AG10803 (cell line): ENCODE measurements around the gene NOS2.

ENCODE experiments used
- DNase-seq: peaks from one replicate; pipeline ENCODE4 v3.0.0; 2010; ENCODE audit warnings: low read depth
- H3K4me3 ChIP-seq: 2 replicates; pipeline ENCODE4 v1.5.1; 2011; ENCODE audit warnings: mild to moderate bottlenecking, low read length, control low read depth
- TF ChIP-seq, protein P1 (sequence below): conservative IDR thresholded peaks from 2 replicates; pipeline ENCODE4 v1.5.1; 2011; ENCODE audit warnings: mild to moderate bottlenecking, low read length, control low read depth, inconsistent platforms

Gene NOS2

DNA sequence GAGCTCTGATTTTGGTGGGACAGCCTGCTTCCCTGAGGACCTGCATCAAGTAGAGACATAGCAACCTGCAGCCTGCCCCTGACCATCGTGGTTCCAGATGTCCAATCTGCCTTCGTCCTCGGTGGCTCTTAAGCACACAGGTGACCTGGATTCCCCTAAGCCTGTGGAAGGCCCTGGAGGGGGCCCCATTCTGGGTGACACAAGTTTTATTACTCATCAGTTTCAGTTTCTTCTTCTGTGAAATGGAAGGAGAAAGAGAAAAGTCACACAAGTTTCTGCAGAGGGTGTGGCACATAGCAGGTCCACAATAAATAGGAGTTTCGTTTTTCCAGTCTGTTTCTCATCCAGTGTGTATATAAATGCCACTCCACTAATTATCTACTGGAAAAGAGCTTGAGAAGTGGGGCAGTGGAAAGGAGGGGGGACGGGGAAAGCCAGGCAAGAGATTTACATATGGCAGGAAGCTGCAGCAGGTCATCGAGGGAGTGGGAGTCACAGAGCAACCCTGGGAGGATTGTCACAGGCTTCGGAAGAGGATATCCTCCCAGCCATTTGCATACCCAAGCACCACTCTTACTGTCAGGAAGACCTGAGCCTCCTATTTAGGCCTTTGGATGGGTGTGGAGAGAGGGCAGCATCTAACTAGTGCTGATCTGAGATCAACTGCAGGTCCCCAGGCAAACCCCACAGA lies 10.0 kb upstream of the NOS2 start:
- no peak overlapping the region for H3K4me3 ChIP-seq
- no peak for DNase-seq
- TF ChIP-seq, protein P1, sequence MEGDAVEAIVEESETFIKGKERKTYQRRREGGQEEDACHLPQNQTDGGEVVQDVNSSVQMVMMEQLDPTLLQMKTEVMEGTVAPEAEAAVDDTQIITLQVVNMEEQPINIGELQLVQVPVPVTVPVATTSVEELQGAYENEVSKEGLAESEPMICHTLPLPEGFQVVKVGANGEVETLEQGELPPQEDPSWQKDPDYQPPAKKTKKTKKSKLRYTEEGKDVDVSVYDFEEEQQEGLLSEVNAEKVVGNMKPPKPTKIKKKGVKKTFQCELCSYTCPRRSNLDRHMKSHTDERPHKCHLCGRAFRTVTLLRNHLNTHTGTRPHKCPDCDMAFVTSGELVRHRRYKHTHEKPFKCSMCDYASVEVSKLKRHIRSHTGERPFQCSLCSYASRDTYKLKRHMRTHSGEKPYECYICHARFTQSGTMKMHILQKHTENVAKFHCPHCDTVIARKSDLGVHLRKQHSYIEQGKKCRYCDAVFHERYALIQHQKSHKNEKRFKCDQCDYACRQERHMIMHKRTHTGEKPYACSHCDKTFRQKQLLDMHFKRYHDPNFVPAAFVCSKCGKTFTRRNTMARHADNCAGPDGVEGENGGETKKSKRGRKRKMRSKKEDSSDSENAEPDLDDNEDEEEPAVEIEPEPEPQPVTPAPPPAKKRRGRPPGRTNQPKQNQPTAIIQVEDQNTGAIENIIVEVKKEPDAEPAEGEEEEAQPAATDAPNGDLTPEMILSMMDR = no peak

DNA sequence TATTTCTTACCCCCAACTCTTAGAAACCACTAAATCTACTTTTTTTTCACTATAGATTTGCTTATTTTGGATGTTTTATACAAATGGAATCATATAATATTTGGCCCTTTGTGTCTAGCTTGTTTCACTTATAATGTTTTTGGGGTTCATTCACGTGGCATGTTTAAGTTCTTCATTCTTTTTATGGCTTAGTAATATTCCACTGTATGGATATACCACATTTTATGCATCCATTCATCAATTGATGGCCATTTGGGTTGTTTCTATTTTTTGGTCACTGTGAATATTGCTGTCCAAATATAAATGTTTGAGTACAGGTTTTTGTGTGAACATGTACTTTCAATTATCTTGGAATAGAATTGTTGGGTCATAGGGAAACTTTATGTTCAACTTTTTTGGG lies 9.2 kb upstream of the NOS2 start:
- no peak for DNase-seq
- TF ChIP-seq, protein P1 = no peak
- H3K4me3 ChIP-seq = no peak overlapping the region

DNA sequence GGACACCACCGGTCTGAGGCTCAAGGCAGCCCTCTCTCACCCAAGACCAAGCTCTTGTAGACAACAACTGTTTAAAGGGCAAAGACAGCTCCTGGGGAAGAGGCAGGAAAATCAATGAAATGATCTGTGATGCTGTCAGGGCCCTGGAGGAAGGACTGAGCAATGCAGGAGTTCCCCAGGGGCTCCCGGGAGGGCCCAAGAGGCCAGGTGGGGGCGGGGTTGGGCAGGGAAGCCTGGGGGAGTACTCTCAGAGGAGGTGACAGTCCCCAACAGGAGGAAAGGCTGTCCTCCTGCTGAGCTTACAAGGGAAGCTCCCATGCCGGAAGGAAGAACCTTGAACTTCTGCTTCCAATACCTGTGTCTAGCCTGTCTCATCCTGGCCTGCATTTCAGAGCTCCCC lies 8.3 kb upstream of the NOS2 start:
- TF ChIP-seq, protein P1 = no peak
- no peak overlapping the region for H3K4me3 ChIP-seq
- no peak for DNase-seq

DNA sequence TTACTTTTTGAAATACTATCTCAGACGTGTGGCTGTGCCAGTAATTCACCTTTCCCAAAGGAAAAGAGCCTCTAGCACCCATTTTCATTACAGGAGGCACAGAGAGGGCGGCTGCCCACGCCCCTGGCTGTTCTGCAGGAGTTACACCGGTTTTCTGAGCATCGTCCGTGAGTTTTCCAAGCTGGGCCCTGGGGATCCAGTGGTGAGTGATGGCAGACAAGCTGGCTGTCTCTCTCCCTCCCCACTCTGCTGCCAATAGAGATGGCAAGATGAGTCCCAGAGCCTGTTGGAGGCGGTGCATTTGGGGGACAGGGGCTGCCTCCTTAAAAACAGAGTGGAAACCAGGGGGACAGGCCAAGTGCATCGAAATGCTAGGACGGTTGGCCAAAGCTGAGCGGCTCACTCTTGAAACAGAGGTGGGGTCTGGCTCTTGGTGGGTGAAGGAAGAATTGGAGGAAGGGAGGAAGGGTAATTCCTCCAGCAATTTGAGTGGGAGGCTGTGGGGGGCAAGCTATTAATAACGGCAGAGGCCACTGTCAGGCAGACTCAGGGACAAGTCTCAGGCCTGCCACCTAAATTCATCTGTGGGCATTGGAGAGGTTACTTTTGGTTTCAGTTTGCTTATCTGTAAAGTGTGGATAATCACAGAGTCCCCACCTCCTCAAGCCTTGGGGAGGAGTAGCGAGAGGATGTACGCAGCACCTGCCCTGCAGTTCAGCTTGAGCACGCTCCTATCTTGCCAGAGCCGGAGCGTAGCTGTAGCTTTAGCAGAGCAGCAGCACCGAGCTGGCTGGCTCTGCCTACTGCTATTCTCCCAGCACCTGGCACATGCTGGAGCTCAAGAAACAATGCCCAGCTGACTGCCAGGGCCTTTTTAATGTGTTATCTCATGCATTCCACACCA lies 7.5 kb upstream of the NOS2 start:
- no peak overlapping the region for H3K4me3 ChIP-seq
- no peak for DNase-seq
- TF ChIP-seq, protein P1 = no peak

DNA sequence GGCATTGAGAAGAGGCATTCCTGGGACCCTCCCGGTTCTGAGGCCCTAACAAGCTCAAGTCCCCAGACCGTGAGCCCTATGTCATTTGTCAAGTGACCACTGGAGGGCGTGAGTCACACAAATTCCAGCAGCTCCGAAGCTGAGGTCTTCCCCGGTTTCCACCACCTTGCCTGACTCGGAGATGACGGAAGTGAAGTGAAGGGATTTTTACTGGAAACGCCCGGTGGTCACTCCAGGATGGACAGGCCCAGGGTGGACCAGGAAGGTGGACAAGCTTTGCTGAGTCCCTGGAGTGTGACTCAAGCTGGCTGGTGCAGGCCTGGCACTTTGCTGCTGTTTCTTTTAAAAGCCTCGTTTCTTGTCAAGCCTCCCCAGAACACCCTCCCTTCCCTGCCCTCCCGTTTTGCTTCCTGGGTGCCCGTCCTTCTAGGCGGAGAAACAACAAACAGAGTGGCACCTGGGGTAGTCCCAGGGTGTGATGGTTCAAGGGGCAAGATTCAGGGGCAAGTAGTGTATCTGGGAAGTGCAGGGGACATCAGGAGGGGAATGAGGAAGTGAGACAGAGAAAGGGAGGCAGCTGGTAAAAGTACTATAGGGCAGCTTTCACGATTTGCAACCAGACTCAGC lies 5.3 kb upstream of the NOS2 start:
- peak overlapping the region; percentile 51 for H3K4me3 ChIP-seq
- TF ChIP-seq, protein P1 = peak; percentile 83
- DNase-seq = peak; percentile 84

DNA sequence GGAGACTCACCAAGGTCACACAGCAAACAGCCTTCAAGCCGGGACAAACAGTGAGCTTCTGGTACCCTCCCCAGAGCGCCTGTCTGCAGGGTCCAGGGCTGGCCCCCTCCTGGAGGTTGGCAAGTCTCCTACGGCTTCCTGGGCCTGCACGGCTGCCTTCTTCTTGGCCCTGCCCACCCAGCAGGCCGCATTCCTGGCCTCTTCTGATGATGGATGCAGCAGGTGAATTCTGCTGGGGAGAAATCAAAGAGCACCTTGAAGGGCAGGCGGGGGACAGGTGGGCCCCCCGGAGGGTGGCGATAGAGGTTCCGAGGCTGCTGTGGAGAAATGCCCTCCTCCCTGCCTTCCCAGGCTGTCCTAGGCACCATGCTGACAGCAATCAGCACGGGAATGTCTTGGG lies 3.8 kb upstream of the NOS2 start:
- DNase-seq = no peak
- H3K4me3 ChIP-seq = no peak overlapping the region
- TF ChIP-seq, protein P1 = no peak
